Mesodermal cell (in vitro differentiated cells): ENCODE data around the gene NPW.

Experiments
- H3K27ac ChIP-seq: 2 replicates; pipeline ENCODE4 v1.7.0; 2013; ENCODE audit warnings: mild to moderate bottlenecking, low read depth, low read length, moderate library complexity; ENCODE audit not compliant: severe bottlenecking
- H3K36me3 ChIP-seq: 2 replicates; pipeline ENCODE4 v1.7.1; 2013; ENCODE audit warnings: mild to moderate bottlenecking, low read length, moderate library complexity; ENCODE audit not compliant: control insufficient read depth, insufficient read depth
- H3K4me1 ChIP-seq: one replicate; pipeline ENCODE4 v1.7.1; 2013; ENCODE audit warnings: mild to moderate bottlenecking, low read length; ENCODE audit not compliant: insufficient read depth, control insufficient read depth, poor library complexity, severe bottlenecking
- H3K4me3 ChIP-seq: 2 replicates; pipeline ENCODE4 v1.7.0; 2013; ENCODE audit warnings: low read length, control low read depth, mild to moderate bottlenecking; ENCODE audit not compliant: insufficient read depth, poor library complexity, severe bottlenecking; ENCODE audit errors: extremely low read depth
- H3K9me3 ChIP-seq: 2 replicates; pipeline ENCODE4 v1.7.1; 2013; ENCODE audit warnings: mild to moderate bottlenecking, low read length, moderate library complexity; ENCODE audit not compliant: control insufficient read depth
- WGBS, 2 experiments: methylation state at CpG; one replicate each; pipeline ENCODE4 v1.1.5; 2013; ENCODE audit warnings: missing lambda C conversion rate in 2 of 2; ENCODE audit not compliant: insufficient coverage in 2 of 2; 5-methylcytosine and 5-hydroxymethylcytosine counted together

The NPW gene

GRCh38 chr16:2058872-2059271 is 39.3 kb downstream of the NPW start:
- Histone ChIP-seq H3K4me3 (no peak overlapping the region), H3K36me3 (peaks cover 61% of the 10 kb centered on the region), H3K9me3 (no peaks in the 10 kb centered on the region), H3K27ac (no peak overlapping the region), H3K4me1 (no peaks in the 10 kb centered on the region)
- WGBS, 2 experiments, result 97 to 98% methylated on average over 5 to 7 of the region's 10 CpGs

GRCh38 chr16:2060346-2060745 is 40.8 kb downstream of the NPW start:
- Histone ChIP-seq H3K9me3 (no peaks in the 10 kb centered on the region), H3K4me1 (no peaks in the 10 kb centered on the region), H3K27ac (no peak overlapping the region), H3K36me3 (peaks cover 60% of the 10 kb centered on the region), H3K4me3 (no peak overlapping the region)
- WGBS, 2 experiments, result 95% methylated on average over 15 to 17 of the region's 17 CpGs

- WGBS, 2 experiments, result 93 to 95% methylated on average over 17 to 18 of the region's 18 CpGs
- Histone ChIP-seq H3K36me3 (peaks cover 63% of the 10 kb centered on the region), H3K9me3 (no peaks in the 10 kb centered on the region), H3K4me1 (no peaks in the 10 kb centered on the region), H3K27ac (no peak overlapping the region), H3K4me3 (no peak overlapping the region)
Observed at GRCh38 chr16:2061023-2061422, 41.4 kb downstream of the NPW start.

DNA sequence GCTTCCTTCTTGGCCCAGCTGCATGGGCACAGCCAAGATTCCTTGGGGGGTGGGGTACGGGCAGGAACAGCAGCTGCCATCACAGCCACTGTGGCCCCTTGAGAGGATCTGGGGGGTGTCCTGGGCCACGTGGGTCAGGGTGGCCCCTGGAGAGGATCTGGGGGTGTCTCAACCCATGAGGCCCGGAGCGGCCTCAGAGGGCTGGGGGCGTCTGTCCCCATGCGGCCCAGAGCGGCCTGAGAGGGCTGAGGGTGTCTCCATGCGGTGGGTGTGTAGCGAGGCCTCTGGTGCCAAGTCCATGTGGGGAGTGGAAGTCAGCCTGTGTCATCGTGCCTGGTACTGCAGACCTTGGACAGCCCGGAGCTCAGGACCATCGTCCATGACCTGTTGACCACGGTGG is 41.9 kb downstream of the NPW start:
- Histone ChIP-seq H3K36me3 (peaks cover 66% of the 10 kb centered on the region), H3K4me3 (no peak overlapping the region), H3K4me1 (no peaks in the 10 kb centered on the region), H3K27ac (no peak overlapping the region), H3K9me3 (no peaks in the 10 kb centered on the region)
- WGBS, 2 experiments, result 98 to 99% methylated on average over 12 to 13 of the region's 13 CpGs

- Histone ChIP-seq H3K9me3 (no peaks in the 10 kb centered on the region), H3K4me1 (no peaks in the 10 kb centered on the region), H3K4me3 (no peak overlapping the region), H3K27ac (no peak overlapping the region), H3K36me3 (peaks cover 69% of the 10 kb centered on the region)
- 95 to 98% methylated on average over 28 of the region's 28 CpGs for WGBS, 2 experiments
Observed at GRCh38 chr16:2062801-2063200, 43.2 kb downstream of the NPW start.

DNA sequence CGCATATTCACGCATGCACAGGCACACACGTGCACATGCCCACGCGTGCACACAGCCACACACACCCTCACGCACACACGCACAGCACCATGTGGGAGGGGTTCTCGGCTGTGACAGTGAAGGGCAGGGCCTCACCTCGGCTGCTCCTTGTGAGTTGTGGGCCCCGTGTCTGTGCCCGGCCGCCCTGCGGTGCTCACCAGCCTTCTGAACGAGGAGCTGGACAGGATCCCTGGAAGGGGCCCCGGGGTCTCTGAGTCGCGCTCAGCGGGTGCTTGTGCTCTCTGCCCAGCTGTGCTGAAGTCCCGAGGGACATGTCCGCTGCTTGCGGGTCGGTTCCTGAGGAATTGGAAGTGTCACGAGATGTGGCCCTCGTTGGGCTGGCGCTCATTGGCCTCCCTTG is 44.3 kb downstream of the NPW start:
- H3K4me3 ChIP-seq, result no peak overlapping the region
- 95 to 97% methylated on average over 25 of the region's 25 CpGs for WGBS, 2 experiments
- H3K9me3 ChIP-seq, result no peaks in the 10 kb centered on the region
- no peaks in the 10 kb centered on the region for H3K4me1 ChIP-seq
- H3K27ac ChIP-seq, result no peak overlapping the region
- peaks cover 72% of the 10 kb centered on the region for H3K36me3 ChIP-seq

DNA sequence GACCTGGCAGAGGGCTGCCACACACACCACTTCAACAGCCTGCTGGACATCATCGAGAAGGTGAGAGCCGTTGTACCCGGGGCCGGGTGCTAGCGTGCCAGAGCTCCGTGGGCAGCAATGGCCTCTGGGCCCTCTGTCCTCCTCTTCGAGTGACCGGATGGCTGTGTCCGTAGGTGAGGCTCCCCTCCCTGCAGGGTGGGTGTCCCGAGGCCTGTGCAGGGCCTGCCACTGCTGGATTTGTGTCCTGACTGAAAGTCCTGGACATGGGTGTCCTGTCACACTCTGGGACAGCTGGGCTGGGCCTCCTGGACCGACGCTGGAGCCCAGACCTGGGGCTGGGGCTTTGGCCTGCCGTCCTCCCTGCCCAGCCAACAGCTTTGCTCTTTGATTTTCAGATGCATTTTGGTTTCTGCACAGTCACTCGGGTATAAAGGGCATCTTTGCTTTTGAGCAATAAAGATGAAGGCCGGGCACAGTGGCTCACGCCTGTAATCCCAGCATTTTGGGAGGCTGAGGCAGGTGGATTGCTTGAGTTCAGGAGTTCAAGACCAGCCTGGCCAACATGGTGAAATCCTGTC is 44.9 kb downstream of the NPW start:
- H3K27ac ChIP-seq, result no peak overlapping the region
- no peaks in the 10 kb centered on the region for H3K9me3 ChIP-seq
- 96 to 97% methylated on average over 16 of the region's 16 CpGs for WGBS, 2 experiments
- H3K36me3 ChIP-seq, result peaks cover 76% of the 10 kb centered on the region
- no peaks in the 10 kb centered on the region for H3K4me1 ChIP-seq
- H3K4me3 ChIP-seq, result no peak overlapping the region

DNA sequence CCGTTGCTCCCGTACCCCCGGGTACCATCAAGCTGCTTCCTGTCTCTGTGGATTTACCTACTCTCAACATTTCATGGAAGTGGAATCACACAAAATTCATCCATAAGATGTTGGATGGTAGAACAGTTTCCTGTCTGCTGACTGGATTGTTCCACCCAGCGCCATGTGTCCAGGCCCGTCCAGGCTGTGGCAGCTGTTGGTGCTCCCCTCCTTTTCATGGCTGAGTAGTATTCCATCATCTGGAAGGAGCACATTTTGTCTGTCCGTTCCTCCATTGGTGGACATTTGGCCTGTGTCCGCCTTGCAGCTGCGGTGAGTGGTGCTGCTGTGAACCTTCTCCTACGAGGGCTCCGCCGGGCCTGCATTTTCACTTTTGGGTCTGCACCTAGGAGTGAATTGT is 46.6 kb downstream of the NPW start:
- H3K36me3 ChIP-seq, result peaks cover 71% of the 10 kb centered on the region
- no peaks in the 10 kb centered on the region for H3K9me3 ChIP-seq
- WGBS, 2 experiments, result 97 to 98% methylated on average over 8 of the region's 11 CpGs
- H3K4me1 ChIP-seq, result no peaks in the 10 kb centered on the region
- H3K4me3 ChIP-seq, result no peak overlapping the region
- H3K27ac ChIP-seq, result no peak overlapping the region
